GM19043 (cell line): Measurements from ENCODE around the gene PCGF3.

Source experiments
- ATAC-seq: cut with Tn5 transposase; IDR thresholded peaks from one replicate; pipeline ENCODE4 v1.9.1; 2021; ENCODE audit warnings: low read depth; ENCODE audit not compliant: unreplicated experiment

PCGF3 gene

DNA sequence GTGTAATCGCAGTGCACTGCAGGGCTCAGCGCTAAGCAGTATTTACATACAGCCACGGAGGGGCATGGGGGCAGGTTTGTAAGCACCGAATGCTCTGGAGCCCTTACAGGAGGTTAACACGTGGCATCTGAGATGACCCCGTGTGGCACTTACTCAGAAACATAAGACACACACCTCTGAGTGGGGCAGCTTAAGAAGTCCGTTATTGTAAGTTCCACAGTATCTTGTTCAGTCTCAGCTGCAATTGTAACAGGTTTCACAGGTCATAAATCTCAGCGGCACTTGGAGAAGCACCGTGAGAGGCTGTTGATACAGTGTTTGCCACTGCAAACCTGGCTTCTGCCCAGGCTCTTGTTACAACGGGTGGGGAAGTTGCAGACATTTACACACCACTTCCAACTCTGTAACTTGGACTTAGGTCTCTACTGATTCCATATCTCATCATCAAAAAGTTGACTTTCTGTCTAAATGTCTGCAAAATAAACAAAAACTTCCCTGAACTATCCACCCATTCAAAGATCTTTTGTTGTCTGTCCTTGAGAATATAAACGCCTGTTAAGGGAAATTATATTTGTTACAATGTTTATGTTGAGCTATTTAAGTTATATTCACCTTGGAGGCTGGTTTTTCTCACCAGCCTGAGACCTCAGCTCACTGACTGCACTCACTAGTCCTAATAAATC, 110.0 kb downstream of the PCGF3 start:
- ATAC-seq = no peak

DNA sequence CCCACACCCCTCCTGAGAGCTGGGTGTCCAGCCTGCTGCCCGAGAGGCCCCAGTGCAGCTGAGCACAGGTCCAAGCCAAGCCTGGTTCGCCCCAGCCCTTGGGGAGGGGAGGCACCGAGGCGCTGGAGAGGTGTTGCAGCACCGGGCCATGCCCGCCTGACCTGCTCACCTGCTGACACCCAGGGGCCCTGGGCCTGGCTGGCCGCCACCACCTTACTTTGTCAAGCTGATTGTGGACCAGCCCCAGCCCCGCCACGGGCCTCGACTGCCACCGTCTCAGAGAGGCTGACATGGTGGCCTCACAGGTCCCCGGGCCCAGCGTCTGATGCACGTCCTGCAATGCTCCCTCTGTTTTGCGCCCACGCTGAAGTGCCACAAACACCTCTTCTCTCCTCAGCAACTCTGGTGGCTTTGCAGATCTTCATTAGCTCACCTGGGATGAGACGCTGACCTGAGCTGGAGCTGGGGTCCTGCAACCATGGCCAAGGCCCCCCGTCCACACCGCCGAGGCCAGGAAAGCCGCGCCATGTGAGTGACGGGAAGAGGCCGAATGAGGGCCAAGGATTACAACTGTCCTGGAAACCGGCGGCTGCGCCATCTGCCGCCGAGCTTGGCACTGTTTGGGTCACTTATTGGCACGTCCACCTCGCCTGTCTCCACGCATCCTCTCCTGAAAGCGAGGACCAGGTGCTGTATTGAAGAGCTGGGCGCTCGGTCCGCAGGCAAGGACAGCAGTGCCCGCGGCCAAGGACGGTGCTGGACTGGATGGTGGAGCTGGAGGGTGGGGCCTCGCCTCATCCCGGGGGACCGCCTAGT, 112.7 kb downstream of the PCGF3 start:
- ATAC-seq = no peak

DNA sequence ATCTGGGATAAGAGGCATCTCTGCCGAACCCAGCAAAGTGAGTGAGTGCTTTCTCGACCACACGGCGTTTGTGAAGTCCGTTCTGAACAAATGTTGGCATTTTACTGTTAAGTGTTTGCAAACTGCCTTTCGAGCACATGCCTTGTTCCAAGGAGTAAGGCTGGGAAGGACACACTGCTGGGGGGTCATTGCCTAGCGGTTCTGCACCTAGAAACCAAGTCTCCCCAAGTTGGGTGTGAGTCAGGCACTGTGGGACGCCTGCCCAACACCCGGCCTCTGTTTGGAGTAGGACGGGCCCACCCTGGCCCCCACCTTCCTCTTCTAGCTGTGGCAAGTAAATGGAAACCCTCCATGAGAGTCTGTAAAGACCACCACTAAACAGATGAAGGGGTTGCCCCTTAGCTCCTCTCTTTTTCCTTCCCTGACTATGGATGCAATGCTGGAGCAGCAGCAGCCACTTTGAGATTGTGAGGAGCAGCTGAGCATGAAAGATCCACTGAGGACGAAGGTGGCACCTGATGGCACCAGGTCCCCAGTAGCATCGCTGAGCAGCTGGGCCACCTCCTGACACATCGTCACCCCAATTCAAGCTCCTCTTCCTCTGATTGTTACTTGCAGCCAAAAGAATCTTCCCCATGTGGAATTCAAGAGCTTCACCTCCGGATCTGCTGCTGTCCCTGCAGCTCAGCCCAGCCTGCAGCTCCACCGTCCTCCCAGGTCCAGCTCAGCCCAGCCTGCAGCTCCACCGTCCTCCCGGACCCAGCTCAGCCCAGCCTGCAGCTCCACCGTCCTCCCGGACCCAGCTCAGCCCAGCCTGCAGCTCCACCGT, 114.0 kb downstream of the PCGF3 start:
- ATAC-seq = no peak
